Colonic mucosa (tissue), 4 donors: ENCODE data around the gene MUCL1. TPM values are rescaled to one million over a fixed set of nuclear protein-coding genes. Genes with fewer than 3 reads are reported as not detected.

Experiments
- DNase-seq: peaks from one replicate; pipeline ENCODE4 v3.0.0-alpha.2; 2020
- H3K27ac ChIP-seq: fragments of 200-600 bp; one replicate; pipeline ENCODE4 v1.8.0; 2021
- H3K27me3 ChIP-seq: fragments of 200-600 bp; one replicate; pipeline ENCODE4 v1.8.0; 2021
- H3K36me3 ChIP-seq: fragments of 200-600 bp; one replicate; pipeline ENCODE4 v1.8.0; 2021
- H3K4me1 ChIP-seq: fragments of 200-600 bp; one replicate; pipeline ENCODE4 v1.8.0; 2021; ENCODE audit warnings: mild to moderate bottlenecking
- H3K4me3 ChIP-seq: fragments of 200-600 bp; one replicate; pipeline ENCODE4 v1.8.0; 2021
- H3K9ac ChIP-seq, 2 donors: one replicate each; pipeline ENCODE4 v1.7.0; 2013; ENCODE audit warnings: control low read depth in 2 of 2, low read depth in 2 of 2, low read length in 2 of 2
- H3K9me3 ChIP-seq: fragments of 200-600 bp; one replicate; pipeline ENCODE4 v1.8.0; 2021
- CTCF ChIP-seq: fragments of 200-600 bp; IDR thresholded peaks from one replicate; pipeline ENCODE4 v1.8.0; 2022; ENCODE audit warnings: antibody characterized with exemption, mild to moderate bottlenecking
- intact Hi-C: fragments of 100-400 bp; cut with DNase I; formaldehyde crosslinking; loops from one replicate; pipeline ENCODE4 v1.14.1; 2022
- total RNA-seq, 2 donors: library from RNA; stranded (reverse); fragmentation: NEBNext Ultra II Directional in 1 of 2; extraction: Animal tissue kit (Norgen Biotek cat#: 25700) in 1 of 2; gene quantifications; one replicate each; pipeline ENCODE4 v1.2.1, GENCODE V29; 2021
- donor health status: healthy.
- donor health status: DM: no; HTN: no; CAD: no.
- donor health status: DM: no; HTN: no; CAD: no.

Gene MUCL1
- total RNA-seq, 2 donors from 2014 or later = not detected

- no peak overlapping the region for H3K4me3 ChIP-seq
- H3K9me3 ChIP-seq = no peaks in the 10 kb centered on the region
- H3K27me3 ChIP-seq = no peaks in the 10 kb centered on the region
- intact Hi-C loops = no loop called here
- H3K36me3 ChIP-seq = no peaks in the 10 kb centered on the region
- H3K9ac ChIP-seq = no peak overlapping the region
- no peaks in the 10 kb centered on the region for H3K4me1 ChIP-seq
- peak; percentile 68 for DNase-seq
- H3K27ac ChIP-seq = no peak overlapping the region
- TF ChIP-seq CTCF = no peak
These were observed 37.6 kb downstream of the MUCL1 start for GRCh38 chr12:54891717-54892478.

Other genes with a start within 250 kb of the MUCL1 start
- gene LACRT, start 219.6 kb upstream of the MUCL1 start, total RNA-seq = not detected
- gene DCD, start 206.2 kb upstream of the MUCL1 start, total RNA-seq = not detected
- gene TESPA1, start 130.2 kb downstream of the MUCL1 start, total RNA-seq = 1 to 10 TPM in 1 of 2 donors, under 1 TPM in 1; 0.82 to 1.6 TPM
- gene NEUROD4, start 165.5 kb downstream of the MUCL1 start, total RNA-seq = not detected